ENCODE measurements around the gene PKDREJ. TPM values are rescaled to one million over a fixed set of nuclear protein-coding genes. Genes with fewer than 3 reads are reported as not detected.
"Not testable (repeated sequence)": the region's sequence is repeated elsewhere in the genome, so short reads cannot be mapped to it uniquely, and the experiment has no call there.

Gene PKDREJ
- total RNA-seq, 1 donor from 2014 or later: 0.04 TPM

DNA sequence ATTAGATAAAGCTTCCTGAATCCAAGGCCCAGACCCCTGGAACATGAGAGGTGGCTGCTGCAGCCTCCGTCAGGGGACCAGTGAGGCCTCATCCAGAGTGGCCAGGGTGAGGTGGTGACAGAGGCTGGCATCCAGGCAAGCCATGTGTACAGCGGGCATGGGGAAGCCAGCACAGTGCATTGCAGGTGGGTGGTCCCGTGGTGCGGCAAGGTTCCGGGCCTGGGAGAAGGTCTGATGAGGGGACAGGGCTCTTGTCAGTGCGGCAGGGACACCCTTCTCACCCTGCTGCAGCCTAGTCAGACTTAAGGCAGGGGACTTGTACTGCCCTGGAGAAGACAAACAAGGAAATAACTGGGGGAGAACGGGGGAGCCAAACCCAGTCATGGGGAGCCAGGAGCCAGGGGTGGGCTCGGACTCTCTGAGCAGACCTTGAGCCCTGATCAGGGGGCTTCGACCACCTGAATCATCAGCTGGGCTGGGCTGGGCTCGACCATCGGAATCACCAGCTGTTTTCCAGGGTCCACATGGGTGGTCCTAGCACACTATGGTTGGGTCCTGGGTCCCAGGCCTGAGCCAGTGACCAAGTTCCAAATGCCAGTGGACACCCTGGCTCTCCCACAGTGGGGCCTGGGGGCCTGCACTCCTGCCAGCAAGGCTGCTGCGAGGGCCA is 9.8 kb upstream of the PKDREJ start:
- H3K27me3 Mint-ChIP-seq (ENCODE audit: low read depth): no peaks in the 10 kb centered on the region
- peaks cover 4% of the 10 kb centered on the region for H3K4me1 Mint-ChIP-seq
- peaks cover 23% of the 10 kb centered on the region for H3K36me3 Mint-ChIP-seq
- TF ChIP-seq, protein P1, sequence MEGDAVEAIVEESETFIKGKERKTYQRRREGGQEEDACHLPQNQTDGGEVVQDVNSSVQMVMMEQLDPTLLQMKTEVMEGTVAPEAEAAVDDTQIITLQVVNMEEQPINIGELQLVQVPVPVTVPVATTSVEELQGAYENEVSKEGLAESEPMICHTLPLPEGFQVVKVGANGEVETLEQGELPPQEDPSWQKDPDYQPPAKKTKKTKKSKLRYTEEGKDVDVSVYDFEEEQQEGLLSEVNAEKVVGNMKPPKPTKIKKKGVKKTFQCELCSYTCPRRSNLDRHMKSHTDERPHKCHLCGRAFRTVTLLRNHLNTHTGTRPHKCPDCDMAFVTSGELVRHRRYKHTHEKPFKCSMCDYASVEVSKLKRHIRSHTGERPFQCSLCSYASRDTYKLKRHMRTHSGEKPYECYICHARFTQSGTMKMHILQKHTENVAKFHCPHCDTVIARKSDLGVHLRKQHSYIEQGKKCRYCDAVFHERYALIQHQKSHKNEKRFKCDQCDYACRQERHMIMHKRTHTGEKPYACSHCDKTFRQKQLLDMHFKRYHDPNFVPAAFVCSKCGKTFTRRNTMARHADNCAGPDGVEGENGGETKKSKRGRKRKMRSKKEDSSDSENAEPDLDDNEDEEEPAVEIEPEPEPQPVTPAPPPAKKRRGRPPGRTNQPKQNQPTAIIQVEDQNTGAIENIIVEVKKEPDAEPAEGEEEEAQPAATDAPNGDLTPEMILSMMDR (IDR thresholded peaks at IDR 0.05; ENCODE audit: unreplicated experiment): no peak
- H3K9me3 Mint-ChIP-seq: peaks cover 5% of the 10 kb centered on the region
- no peak for DNase-seq (ENCODE audit: low spot score in 2 of 2, unreplicated experiment in 2 of 2)
- no peak overlapping the region for H3K27ac Mint-ChIP-seq
- H3K4me3 Mint-ChIP-seq: no peak overlapping the region

DNA sequence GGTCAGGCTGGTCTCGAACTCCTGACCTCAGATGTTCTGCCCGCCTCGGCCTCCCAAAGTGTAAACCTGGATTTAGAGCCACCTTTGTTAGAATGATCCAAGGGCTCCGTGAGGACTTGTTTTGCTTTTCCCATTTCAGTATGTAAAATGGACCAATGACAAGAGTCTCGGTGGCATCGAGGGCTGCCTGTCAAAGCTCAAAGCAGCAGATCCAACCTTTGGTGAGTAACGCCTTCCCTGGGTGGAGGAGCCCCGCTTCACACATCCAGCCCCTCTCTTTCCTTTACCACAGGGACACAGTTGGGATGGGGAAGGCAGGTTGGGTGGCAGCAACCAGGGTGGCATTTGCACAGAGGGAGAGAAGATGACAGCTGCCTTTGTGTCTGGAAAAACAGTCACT is 9.1 kb upstream of the PKDREJ start:
- H3K36me3 Mint-ChIP-seq: peaks cover 19% of the 10 kb centered on the region
- TF ChIP-seq, protein P1 (IDR thresholded peaks at IDR 0.05; ENCODE audit: unreplicated experiment): no peak
- peaks cover 5% of the 10 kb centered on the region for H3K9me3 Mint-ChIP-seq
- no peak overlapping the region for H3K4me3 Mint-ChIP-seq
- DNase-seq (ENCODE audit: low spot score in 2 of 2, unreplicated experiment in 2 of 2): no peak
- H3K27ac Mint-ChIP-seq: no peak overlapping the region
- H3K4me1 Mint-ChIP-seq: peaks cover 9% of the 10 kb centered on the region
- H3K27me3 Mint-ChIP-seq (ENCODE audit: low read depth): no peaks in the 10 kb centered on the region

DNA sequence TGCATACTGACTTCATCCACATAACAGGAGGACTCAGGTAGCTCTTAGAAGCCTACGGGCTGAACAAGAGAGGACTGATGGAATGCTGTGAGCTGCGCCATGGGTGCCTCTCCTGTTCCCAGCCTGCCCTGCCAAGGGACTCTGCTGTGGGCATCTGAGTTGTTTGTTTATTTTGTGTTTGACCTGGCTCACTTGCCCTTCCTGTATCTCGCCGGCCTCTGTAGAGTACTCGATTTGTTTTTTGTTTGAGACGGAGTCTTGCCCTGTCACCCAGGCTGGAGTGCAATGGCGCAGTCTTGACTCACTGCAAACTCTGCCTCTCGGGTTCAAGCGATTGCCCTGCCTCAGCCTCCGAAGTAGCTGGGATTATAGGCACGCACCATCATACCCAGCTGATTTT is 6.4 kb upstream of the PKDREJ start:
- Mint-ChIP-seq H3K9me3 (peaks cover 3% of the 10 kb centered on the region), H3K4me1 (peaks cover 11% of the 10 kb centered on the region), H3K27ac (peak overlapping the region; percentile 4), H3K36me3 (peaks cover 4% of the 10 kb centered on the region), H3K27me3 (ENCODE audit: low read depth) (peaks cover 14% of the 10 kb centered on the region), H3K4me3 (peak overlapping the region; percentile 41)
- TF ChIP-seq, protein P1 (IDR thresholded peaks at IDR 0.05; ENCODE audit: unreplicated experiment): no peak
- DNase-seq (ENCODE audit: low spot score in 2 of 2, unreplicated experiment in 2 of 2): no peak

DNA sequence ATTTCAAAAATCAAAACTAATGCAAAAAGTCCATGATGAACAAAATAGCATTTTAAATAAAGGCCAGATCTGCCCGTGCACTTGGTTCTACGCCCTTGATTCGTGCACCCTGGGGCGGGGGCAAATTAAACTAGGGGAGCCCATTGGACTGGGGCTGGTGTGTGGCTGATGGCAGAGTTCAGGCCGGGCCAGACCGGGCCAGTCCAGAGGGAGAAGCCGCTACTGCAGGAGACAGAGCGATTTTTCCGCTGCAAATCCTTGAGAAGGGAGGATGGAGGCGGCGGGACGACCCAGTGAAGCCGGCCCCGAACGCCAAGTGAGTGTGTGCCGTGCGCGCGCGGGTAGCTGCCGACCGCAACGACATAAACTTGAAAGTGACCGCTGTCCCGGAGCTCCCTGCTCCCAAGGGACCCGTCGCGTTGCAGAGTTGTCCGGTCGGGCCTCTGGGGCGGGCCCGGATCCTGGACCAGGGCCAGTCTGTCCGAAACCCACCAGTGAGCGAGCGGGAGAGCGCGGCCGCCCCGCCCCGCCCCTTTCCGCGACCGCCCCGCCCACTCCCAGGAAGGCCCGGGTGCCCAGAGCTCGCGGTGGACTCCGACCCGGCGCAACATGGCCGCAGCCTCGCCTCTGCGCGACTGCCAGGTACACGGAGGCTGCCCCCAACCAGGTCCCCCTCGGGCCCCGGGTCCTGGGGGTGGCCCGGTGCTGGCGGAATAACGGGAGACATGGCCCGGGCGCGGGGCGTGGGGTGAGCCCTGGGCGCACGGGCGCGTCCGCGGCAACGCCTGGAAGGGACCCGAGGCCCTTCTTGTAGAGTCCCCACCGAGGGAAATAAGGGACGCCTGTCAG is 4.5 kb upstream of the PKDREJ start, which contains the start of gene TTC38:
Gene TTC38, plus strand, starts transcription at position 578 of the 849 bp plus-strand sequence. Its CDS starts 32 bp downstream, at position 610.
- peaks cover 11% of the 10 kb centered on the region for H3K4me1 Mint-ChIP-seq
- peak; percentile 51 to 78 for DNase-seq (ENCODE audit: low spot score in 2 of 2, unreplicated experiment in 2 of 2)

DNA sequence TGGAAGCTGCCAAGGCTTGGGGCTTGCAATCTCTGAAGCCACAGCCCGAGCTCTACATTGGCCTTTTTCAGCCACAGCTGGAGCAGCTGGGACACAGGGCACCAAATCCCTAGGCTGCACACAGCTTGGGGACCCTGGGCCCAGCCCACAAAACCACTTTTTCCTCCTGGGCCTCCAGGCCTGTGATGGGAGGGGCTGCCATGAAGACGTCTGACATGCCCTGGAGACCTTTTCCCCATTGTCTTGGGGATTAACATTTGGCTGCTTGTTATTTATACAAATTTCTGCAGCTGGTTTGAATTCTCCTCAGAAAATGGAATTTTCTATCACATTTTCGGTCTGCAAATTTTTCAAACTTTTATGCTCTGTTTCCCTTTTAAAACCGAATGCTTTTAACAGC is 2.5 kb upstream of the PKDREJ start:
- not testable (repeated sequence) for H3K4me3 Mint-ChIP-seq; DNase-seq (ENCODE audit: low spot score in 2 of 2, unreplicated experiment in 2 of 2); H3K27ac Mint-ChIP-seq
- H3K36me3 Mint-ChIP-seq: peaks cover 28% of the 10 kb centered on the region
- H3K9me3 Mint-ChIP-seq: peaks cover 31% of the 10 kb centered on the region
- H3K4me1 Mint-ChIP-seq: peaks cover 11% of the 10 kb centered on the region
- peaks cover 48% of the 10 kb centered on the region for H3K27me3 Mint-ChIP-seq (ENCODE audit: low read depth)

More for the DNA sequence above, 4.5 kb upstream of the PKDREJ start, which contains the start of gene TTC38:
- H3K4me3 Mint-ChIP-seq: peak within 1 kb of the TSS; percentile 91
- TF ChIP-seq, protein P1 (IDR thresholded peaks at IDR 0.05; ENCODE audit: unreplicated experiment): no peak
- peaks cover 15% of the 10 kb centered on the region for H3K9me3 Mint-ChIP-seq
- H3K27me3 Mint-ChIP-seq (ENCODE audit: low read depth): peaks cover 28% of the 10 kb centered on the region
- H3K27ac Mint-ChIP-seq: peak within 1 kb of the TSS; percentile 79
- H3K36me3 Mint-ChIP-seq: peaks cover 13% of the 10 kb centered on the region

DNA sequence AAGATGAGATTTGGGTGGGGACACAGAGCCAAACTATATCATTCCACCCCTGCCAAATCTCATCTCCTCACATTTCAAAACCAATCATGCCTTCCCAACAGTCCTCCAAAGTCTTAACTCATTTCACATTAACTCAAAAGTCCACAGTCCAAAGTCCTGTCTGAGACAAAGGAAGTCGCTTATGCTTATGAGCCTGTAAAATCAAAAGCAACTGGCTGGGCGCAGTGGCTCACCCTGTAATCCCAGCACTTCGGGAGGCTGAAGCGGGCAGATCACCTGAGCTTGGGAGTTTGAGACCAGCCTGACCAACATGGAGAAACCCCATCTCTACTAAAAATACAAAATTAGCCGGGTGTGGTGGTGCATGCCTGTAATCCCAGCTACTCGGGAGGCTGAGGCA is 1.4 kb upstream of the PKDREJ start:
- not testable (repeated sequence) for H3K4me3 Mint-ChIP-seq; H3K27ac Mint-ChIP-seq; DNase-seq (ENCODE audit: low spot score in 2 of 2, unreplicated experiment in 2 of 2)
- Mint-ChIP-seq H3K9me3 (peaks cover 41% of the 10 kb centered on the region), H3K36me3 (peaks cover 29% of the 10 kb centered on the region), H3K27me3 (ENCODE audit: low read depth) (peaks cover 60% of the 10 kb centered on the region), H3K4me1 (peaks cover 11% of the 10 kb centered on the region)
